GM18868 (cell line): ENCODE data around the gene CCDC51.
"Not testable (repeated sequence)": the region's sequence is repeated elsewhere in the genome, so short reads cannot be mapped to it uniquely, and the experiment has no call there.

Source experiments
- ATAC-seq: cut with Tn5 transposase; IDR thresholded peaks from one replicate; pipeline ENCODE4 v1.9.1; 2021; ENCODE audit warnings: mild to moderate bottlenecking, moderate library complexity; ENCODE audit not compliant: unreplicated experiment

The CCDC51 gene

DNA sequence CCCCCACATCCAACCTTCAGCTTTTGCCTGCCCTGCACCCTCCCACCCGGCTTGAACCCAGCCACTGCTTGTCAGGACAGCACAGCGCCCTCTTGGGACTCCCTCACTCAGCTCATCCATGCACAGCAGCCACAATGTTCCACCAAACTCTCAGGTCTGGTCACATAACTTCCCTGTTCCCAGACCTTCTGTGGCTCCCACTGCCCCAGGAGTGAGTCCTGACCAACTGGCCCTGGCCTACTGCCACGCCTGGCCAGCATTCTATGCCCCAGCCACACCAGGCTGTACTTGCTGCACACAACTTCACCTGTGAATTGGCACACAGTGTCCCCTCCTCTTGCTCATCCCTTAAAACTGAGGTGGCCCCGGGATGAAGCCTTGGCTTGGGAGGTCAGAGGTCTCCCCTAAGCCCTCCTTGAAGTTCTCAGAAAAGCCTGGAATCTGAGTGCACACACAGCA is 31.1 kb downstream of the CCDC51 start:
- no peak for ATAC-seq

DNA sequence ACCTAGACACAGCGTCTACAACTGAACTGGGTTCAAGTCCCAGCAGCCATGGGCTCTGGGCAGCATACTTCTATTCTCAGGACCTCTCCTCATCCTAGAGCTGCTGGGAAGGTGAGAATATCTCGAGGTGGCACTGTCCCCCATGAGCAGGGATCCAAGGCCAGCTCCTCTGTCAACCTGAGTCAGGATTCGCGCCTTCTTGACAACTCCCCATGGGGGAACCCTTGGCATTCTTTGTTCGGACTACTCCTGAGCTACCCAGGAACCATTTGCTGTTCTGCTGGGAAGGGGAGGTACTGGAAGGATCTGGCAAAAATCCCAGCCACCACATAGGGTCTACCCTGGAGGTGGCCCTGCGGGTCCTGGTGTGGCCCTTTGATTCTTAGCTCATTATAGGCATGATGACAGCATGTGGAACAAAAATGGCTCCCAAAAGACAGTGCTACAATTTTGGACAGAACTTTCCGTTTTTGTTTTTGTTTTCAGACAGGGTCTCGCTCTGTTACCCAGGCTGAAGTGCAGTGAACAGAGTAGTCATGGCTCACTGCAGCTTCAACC is 32.3 kb downstream of the CCDC51 start:
- no peak for ATAC-seq

DNA sequence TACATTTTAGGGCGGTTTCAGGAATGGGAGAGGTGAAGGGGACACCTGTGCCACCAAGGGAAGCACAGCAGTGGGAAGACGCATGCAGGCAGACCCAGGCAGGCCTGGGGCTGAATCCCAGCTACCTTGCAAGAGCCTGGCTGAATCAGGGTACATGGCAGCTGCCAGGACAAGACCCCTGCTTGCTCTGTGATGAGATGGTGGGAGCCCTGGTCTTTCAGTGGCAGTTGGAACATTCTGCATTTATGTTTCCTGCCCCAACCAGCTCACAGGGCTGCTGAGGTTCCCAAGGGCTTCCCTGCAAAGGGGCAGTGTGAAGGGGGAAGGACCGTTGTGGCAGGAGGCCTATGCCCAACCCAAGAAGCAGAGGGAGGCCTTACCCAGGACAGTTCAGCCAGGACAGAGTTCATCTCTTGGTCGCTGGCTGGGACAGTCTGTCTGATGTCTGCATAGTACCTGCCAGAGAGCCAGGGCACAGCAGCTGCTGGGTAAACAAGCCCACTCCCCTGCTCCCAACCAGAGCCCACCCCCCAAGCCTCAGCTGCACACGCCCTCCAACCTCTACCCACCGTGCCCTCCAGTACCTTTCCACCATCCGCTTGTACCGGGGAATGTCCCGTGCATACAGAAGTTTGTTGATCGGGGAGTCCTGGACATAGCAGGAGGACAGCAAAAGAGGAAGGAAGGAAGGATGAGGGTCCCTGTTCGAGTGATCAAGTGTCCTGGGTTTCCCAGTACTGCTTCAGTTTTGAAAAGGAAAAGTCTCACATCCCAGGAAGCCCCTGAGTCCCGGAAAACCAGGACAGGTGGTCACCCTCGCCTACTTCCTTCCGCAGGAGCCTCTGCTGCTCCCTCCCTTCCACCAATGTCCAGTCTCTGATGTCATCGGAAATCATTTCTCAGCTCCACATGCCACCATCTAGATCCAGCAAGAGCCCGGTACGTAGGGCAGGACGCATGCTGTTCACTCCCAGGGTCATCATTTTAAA is 33.2 kb downstream of the CCDC51 start:
- no peak for ATAC-seq

DNA sequence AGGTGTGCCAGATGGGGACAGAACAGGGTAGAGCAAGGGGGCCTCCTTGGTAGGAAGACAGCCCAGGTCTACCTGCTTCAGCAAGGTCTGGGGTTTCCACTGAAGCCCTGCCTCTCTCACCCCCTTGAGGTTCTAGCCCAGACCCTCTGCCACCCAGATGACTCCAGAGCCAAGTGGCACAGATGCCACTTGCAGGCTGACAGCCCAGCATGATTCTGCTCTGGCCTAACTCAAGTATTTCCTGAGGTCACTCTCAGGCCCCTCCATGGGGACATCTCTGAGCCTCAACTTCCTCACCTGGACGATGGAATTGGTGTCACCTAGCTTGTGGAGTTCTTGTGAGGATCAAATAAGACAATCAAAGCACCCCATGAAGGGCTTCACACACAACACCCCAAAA is 33.9 kb downstream of the CCDC51 start:
- ATAC-seq = no peak

DNA sequence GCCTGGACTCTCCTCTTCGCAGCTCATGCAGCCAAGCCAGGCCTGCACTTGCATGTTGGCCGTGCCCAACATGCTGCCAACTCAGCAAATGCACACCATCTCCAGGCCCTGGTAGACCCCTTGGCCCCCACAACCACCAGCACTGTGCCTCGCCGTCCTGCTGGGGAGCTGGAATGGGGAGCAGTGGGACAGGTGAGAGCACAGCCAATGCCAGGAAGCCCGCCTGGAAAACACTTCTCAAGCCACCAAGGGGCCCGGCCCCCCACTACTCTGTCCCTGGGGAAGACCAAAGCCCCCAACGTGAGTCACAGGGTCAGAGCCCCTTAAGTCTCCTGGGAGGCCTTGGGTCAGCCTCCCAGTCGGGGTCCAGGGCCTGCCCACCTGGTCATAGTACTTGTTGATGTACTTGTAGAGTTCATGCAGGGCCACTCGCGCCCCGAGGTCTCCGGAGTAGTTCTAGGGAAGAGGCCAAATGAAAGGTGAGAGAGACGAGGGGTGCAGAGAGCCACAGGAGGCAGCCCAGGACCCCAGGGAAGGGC is 34.5 kb downstream of the CCDC51 start:
- no peak for ATAC-seq

DNA sequence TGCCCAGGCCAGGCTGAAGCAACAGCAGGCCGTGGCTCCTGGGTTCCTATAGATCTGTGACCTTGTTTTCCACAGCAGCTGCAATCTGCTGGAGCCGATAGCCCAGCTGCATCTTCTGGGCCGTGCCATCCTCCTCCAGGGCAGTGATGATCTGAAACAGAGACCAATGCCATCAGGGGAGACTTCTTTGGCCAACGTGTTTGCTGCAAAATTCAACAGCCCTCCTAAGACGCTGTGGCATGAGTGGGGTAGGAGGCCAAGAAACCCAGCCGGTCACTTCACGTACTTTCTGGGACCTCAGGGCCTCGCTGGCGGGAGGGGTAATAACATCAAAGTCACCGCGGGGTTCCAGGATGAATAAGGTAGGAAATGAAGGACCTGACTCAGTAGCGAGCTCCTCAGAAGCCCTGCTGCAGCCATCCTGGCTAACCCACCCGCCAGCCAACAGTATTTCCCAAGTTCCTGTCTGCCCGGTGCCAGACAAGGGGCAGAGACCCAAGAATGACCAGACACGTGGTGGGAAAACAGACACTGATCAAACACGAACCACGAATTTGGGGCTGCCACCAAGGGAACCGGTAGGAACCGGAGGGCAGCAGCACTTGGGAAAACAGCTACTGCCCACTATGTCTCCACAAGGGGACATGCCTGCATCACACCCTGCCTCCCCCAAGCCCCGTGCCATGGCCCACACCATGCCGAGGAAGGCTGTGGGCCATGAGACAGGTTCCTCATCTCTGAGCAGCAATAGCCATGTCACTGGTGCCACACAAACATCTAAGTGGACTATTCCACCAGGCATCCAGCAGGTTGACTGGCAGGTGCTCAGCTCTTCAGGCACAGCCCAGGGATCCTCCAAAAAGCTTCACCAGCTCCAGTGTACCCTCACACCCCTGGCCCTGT is 35.2 kb downstream of the CCDC51 start:
- no peak for ATAC-seq

DNA sequence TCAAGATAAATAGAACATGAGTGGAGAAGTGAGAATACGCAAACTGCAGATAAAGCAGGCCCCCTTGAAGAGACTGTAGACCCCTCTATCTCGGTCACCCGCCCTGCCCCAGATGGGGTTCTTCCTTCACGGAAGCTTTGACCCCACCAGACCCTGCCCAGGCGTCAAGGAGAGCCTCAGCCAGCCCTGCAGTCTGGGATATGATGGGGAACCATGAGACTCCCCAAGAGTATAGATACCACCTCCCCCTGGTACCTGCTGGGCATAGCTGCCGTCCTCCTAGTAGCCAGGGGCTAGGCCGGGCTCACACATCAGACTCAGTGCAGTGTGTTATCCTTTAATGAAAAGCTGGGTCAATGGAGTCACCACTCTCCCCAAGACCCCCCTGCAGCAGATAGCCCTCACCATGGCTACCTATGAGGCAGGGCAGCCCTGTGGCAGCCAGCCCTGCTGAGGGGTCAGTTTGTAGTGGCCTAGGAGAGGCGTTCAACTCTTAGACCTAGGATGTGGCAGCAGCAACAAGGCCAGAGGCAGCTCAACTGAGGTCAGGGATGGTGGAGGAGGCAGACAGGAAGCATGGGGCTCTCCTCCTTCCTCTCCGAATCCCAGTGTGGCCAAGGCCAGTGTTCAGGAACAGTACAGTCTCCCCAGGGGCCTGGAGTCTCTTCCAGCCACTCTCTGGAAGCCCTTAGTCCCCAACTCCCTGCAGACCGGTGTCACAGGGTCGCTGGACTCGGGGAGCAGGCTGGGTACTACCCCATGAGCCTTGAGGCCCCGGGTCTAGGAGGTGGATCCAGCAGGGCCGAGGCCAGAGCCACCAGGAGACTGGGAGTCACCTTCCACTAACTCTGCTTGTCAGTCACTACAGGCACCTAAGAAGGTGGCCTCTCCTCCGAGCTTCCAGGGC is 36.1 kb downstream of the CCDC51 start:
- ATAC-seq = no peak

DNA sequence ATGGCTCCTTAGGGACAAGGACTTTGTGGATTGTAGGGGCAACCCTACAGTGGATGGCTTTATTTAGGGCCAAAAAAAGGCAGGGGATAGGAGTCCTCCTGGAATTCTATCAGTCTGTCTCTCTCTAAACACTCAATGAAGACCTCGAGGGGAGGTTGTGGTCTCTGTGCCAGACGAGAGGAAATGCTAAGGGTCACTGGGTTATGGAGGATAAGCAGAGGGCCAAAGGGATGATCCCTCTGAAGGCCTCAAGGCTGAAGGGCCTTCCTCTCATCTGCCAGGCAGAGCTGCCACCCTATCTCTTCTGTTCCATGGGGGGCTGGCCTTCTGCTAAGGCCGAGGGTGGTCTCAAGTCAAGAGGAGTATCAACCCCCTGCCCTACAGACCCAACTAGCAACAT is 37.0 kb downstream of the CCDC51 start:
- no peak for ATAC-seq

DNA sequence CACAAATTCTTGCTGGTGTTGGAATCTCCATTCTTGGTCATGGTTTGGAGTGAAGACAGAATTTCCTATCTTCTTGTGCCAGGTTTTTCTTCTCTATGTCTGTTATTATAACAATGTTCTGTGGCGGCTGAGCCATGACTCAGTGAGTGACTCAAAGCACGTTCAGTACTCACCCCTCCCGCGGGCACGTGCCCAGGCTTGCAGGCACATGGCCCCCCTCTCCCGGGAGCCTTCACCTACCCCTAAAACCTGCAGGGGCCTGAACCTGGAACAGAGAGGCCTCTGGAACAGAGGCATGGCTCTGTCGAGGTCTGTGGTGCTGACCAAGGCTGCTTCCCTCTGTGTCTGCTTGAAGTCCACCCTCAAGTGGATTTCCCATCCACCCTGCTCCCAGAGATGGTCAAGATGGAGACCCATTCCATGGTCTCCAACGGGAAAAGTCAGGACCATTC is 37.6 kb downstream of the CCDC51 start:
- ATAC-seq = no peak

DNA sequence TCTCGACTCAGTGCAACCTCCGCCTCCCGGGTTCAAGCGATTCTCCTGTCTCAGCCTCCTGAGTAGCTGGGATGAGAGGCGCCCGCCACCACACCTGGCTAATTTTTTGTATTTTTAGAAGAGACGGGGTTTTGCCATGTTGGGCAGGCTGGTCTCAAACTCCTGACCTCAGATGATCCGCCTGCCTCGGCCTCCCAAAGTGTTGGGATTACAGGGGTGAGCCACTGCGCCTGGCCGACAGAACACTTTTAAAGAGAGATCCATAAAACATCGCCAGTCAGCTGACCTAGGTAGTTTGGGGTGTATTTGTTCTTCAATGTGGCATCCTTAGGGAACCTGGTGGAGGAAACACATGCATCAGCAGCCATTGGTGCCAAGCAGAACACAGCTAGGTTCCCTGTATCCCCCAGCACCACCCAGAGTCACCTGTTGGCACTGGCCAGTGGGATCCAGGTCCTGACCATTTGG is 38.5 kb downstream of the CCDC51 start:
- not testable (repeated sequence) for ATAC-seq

DNA sequence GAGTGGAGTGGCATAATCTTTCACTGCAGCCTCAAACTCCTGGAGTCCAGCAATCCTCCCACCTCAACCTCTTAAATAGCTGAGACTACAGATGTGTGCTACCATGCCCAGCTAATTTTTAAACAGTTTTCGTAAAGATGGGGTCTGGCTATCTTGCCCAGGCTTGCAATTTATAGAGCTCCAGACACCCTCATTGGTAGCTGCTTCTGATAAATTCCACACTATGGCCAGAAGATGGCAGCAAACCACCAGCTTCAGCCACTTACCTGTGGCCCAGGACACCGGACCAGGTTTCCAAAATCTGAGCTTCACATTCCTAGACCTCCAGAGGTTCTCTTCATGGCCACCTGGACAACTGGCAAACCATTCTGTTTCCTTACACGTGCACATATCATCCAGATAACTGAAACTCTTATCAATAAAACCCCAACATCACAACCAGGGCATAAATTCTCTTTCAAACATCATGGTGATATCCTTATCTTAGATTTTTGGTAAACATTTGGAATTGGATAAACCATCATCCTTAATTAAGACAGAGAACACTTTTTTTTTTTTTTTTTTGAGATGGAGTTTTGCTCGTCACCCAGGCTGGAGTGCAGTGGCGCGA is 39.0 kb downstream of the CCDC51 start:
- ATAC-seq = no peak

DNA sequence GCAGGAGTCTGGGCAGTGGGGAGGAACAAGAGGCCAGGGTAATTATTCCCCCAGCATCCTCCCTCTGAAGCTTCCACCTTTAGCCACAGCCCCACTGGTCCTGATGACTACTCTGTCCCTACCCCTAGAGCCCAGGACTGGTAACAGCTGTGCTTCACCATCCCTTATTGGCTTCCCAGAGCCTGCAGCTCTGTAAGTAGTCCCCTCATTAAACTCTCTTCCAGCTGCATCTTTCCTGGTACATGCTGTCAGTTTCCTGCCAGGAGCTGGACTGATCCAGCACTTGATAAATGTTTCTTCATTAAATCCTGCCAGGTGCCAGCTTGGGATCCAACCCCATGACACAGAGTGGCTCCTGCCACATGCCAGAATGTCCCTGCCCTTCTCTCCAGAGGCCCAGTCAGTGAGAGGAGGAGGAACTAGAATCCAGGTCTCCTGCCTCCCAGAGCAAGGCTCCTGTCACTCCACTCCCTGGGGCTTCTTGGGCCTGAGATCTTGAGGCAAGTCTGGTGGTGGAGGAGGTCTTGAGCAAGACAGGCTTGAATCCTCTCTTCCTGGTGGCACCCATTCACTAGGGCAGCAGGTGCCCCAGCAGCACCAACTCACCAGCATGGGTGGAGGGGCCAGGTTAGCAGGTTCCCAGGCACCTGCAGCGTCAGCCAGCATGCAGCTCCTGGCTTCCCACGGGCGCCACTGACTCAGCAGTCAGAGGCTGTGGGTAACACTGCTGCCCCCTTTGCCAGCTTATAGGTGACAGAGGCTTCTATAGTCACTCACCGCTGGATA is 40.3 kb downstream of the CCDC51 start:
- ATAC-seq = no peak

DNA sequence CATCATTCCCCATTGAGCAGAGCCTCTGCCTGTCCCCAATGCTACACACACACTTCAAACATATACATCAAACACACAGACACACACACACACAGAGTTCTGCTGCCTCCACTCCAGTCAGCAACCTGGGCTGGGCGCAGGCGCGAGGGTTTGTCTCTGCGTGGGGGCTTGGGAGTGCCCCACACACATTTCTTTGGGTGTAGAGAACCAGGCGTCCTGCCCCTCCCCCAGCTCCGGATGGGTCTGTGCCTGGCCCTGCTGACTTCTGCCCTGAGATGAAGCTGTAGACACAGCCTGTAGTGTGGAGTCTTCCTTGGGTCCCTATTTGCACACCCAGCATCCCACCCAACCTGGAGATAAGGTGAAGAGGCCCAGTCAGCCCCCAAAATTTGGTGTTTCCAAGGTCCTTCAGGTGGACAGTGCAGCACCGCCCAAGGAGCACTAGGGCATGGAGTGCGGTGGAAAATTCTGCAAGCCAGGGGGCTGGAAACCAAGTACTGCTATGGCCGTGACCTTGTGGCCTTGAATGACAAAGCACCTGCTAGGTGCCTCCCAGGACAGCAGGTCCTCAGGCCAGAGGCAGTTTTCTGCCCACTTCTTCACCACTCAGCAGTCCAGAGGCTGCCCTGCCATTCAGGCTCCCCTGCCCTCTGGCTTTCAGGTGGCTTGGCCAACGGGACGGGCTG is 41.1 kb downstream of the CCDC51 start:
- ATAC-seq = no peak

DNA sequence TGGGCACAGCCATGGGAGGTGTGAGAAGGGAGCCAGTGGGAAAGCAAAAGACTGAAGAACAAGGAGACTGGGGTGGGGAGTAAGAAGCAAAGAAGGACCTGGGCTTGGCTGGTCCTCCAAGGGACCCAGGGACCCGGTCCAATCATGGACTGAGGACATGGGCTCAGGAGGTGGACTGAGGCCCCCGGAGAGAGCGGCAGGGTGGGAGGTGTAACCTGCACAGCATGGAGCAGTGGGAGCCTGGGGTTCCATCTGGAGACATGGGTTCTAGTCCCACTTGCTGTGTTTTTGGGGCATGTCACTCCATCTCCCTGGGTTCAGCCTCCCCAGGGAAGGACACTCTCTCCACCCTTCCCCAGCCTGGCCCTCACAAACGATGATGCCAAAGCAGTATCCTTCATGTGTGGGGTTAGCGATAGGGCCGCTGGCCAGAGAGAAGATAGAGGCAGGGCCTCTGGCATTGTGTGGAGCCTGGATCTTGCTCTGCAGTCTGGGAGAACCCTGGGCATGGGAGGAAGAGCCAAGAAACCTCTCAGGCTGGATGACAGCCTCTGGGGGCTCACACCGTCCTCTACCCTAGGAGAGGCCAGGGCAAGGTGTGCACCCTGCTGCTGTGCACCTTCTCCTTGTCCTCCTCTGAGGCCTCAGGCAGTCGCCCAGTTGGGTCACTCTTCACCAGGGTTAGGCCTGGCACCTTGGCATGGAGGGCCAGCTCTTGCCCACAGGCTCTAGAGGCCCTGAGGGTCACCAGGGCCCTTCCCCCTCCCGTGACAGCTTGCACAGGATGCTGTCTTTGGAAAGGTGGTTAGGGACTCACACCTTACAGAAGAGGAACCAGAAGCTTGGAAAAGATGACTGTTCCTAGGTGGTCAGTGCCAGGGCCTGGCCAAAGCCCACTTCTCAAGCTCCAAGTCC is 41.9 kb downstream of the CCDC51 start:
- ATAC-seq = no peak

DNA sequence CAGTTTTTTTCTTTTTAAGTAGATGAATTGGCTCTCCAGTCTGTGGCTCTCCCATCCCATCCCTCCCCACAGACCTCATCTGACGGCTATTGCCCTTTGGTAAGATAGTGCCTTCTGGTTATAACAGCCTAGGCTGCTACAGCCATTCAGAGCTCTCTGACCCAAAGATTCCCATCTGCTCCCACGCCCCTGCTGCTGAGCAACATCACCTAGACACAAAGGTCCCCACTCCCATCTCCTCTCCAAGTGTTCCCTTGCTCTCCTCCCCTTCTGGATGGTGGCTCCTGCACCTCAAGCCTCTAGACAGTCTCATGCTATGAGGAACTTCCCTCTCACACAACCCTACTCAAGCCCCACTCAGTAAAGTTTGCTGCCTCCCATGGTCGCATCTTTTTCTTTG is 44.2 kb downstream of the CCDC51 start:
- no peak for ATAC-seq

DNA sequence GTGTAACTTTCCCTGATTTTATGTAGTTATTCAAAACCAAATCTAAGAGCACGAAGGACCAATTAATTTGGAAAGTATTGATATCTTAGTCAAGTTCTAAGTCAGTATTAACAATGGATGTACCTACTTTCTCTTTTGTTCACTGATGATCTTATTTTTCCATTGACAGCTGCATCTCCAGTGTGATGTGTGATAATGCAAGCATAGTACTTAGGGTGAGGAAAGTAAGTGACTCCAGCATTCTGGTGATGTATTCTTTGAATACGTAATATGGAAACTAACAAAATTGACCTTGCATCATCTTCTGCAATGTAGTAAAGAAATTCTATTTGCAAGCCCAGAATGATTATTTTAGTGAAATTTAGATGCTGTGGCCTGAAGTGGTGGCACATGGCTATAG is 45.5 kb downstream of the CCDC51 start:
- ATAC-seq = no peak

DNA sequence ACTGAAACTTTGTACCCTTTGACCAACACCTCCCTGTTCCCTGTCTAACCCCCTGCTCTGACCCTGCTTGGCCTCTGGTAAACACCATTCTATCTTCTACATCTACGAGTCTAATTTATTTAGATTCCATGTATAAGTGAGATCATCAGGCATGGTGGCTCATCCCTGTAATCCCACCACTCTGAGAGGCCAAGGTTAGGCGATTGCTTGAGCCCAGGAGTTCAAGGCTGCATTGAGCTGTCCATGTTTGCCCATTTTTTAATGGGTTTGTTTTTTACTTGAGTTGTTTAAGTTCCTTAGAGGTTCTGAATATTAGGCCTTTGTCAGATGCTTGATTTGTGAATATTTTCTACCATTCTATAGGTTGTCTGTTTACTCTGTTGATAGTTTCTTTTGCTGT is 51.0 kb downstream of the CCDC51 start:
- ATAC-seq = no peak
